Vagina (tissue), 2 donors: ENCODE measurements around the gene HNF1A.

Experiments
- CTCF ChIP-seq, 3 experiments: fragments of 450-650 bp in 2 of 3; fragments of 200-600 bp in 1 of 3; sonication (generic) in 1 of 3; IDR thresholded peaks; one replicate each; pipeline ENCODE4 v1.5.1; 2017 to 2019; ENCODE audit warnings: antibody characterized with exemption in 3 of 3, mild to moderate bottlenecking in 2 of 3, moderate library complexity in 2 of 3
- POLR2AphosphoS5 ChIP-seq, 2 donors: sonication (generic); formaldehyde crosslinking; IDR thresholded peaks; one replicate each; pipeline ENCODE4 v1.9.0; 2017; ENCODE audit warnings: antibody characterized with exemption in 2 of 2, mild to moderate bottlenecking in 2 of 2, low read depth in 1 of 2; ENCODE audit not compliant: insufficient read depth in 1 of 2

GRCh38 chr12:121033625-121034349 lies 55.4 kb downstream of the HNF1A start:
- TF ChIP-seq CTCF (IDR thresholded peaks at IDR 0.05) (no peak), POLR2AphosphoS5 (IDR thresholded peaks at IDR 0.05; ENCODE audit: insufficient read depth in 1 of 2, low read depth in 1 of 2) (no peak)
